NOMO-1 treated with DMSO at 0.1 percent for 48 hours (cell line): ENCODE results near the gene TAF11L13.
"Not testable (repeated sequence)": the region's sequence is repeated elsewhere in the genome, so short reads cannot be mapped to it uniquely, and the experiment has no call there.

ENCODE experiments used
- DNase-seq: peaks from one replicate; lab custom pipeline; 2025; ENCODE audit not compliant: unreplicated experiment; lab: John Stamatoyannopoulos, UW

The TAF11L13 gene

DNA sequence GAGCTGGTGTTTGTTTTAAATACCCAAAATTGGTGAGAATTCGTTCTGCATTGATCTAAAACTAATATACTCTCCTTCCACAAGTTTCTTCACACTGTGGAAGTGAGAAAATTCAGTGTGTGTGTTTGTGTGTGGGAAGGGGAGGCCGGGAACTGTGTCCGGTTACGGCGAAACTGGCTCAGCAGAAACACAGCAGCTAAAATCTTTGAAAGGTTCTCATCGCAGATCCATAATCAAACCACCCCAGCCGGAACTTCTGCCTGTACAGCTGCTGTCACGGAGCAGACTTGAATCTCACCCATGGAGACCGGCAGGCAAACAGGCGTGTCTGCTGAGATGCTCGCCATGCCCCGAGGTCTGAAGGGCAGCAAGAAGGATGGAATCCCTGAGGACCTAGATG, at the start of gene TAF11L13:
TAF11L13 (plus strand) TSS at position 301 of the 400 bp plus-strand sequence.
- DNase-seq, result not testable (repeated sequence)

DNA sequence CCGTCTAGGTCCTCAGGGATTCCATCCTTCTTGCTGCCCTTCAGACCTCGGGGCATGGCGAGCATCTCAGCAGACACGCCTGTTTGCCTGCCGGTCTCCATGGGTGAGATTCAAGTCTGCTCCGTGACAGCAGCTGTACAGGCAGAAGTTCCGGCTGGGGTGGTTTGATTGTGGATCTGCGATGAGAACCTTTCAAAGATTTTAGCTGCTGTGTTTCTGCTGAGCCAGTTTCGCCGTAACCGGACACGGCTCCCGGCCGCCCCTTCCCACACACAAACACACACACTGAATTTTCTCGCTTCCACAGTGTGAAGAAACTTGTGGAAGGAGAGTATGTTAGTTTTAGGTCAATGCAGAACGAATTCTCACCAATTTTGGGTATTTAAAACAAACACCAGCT, 46.2 kb upstream of the TAF11L13 start, which contains the start of gene TAF11L7:
TAF11L7 (minus strand) TSS at position 101 of the 400 bp plus-strand sequence.
- DNase-seq, result not testable (repeated sequence)

DNA sequence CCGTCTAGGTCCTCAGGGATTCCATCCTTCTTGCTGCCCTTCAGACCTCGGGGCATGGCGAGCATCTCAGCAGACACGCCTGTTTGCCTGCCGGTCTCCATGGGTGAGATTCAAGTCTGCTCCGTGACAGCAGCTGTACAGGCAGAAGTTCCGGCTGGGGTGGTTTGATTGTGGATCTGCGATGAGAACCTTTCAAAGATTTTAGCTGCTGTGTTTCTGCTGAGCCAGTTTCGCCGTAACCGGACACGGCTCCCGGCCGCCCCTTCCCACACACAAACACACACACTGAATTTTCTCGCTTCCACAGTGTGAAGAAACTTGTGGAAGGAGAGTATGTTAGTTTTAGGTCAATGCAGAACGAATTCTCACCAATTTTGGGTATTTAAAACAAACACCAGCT, 41.0 kb upstream of the TAF11L13 start, which contains the start of gene TAF11L8:
TAF11L8 (minus strand) TSS at position 101 of the 400 bp plus-strand sequence.
- not testable (repeated sequence) for DNase-seq

DNA sequence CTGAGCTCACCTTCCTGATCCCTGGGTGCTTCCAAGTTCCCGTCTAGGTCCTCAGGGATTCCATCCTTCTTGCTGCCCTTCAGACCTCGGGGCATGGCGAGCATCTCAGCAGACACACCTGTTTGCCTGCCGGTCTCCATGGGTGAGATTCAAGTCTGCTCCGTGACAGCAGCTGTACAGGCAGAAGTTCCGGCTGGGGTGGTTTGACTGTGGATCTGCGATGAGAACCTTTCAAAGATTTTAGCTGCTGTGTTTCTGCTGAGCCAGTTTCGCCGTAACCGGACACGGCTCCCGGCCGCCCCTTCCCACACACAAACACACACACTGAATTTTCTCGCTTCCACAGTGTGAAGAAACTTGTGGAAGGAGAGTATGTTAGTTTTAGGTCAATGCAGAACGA, 37.6 kb upstream of the TAF11L13 start, which contains the start of gene TAF11L9:
TAF11L9 (minus strand) TSS at position 140 of the 400 bp plus-strand sequence.
- not testable (repeated sequence) for DNase-seq

DNA sequence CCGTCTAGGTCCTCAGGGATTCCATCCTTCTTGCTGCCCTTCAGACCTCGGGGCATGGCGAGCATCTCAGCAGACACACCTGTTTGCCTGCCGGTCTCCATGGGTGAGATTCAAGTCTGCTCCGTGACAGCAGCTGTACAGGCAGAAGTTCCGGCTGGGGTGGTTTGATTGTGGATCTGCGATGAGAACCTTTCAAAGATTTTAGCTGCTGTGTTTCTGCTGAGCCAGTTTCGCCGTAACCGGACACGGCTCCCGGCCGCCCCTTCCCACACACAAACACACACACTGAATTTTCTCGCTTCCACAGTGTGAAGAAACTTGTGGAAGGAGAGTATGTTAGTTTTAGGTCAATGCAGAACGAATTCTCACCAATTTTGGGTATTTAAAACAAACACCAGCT, 34.2 kb upstream of the TAF11L13 start, which contains the start of gene TAF11L10:
TAF11L10 (minus strand) TSS at position 101 of the 400 bp plus-strand sequence.
- not testable (repeated sequence) for DNase-seq

DNA sequence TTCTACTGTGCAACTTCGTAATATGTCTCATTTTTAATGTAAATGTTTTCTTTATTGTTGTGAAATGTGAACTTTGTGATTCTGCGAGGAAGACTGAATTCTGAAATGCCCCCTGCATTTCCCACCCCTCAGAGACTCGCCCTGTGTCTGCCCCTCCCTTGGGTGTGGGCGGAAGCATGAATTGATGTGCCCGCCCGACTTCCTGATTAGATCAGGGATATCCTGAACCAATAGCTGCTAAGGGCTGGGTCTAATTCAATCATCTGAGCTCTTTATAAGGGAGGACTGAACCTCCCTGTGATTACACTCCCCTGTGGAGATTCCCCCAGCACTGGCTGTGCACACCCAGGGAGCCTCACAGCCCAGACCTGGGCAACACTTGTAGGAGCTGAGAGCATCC, 28.0 kb upstream of the TAF11L13 start, which contains the start of gene TAF11L11:
TAF11L11 (plus strand) TSS at position 304 of the 400 bp plus-strand sequence.
- DNase-seq, result not testable (repeated sequence)

DNA sequence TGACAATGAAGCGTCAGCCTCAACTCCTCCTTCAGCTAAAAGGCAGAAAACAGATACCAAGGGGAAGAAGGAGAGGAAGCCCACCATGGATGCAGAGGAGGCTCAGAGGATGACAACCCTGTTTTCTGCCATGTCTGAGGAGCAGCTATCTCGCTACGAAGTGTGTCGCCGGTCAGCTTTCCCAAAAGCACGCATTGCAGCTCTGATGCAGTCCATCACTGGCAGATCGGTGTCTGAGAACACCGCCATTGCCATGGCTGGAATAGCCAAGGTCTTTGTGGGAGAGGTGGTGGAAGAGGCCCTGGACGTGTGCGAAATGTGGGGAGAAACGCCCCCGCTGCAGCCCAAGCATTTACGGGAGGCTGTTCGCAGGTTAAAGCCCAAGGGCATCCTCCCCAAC, 26.9 kb upstream of the TAF11L13 start:
- DNase-seq, result no peak

DNA sequence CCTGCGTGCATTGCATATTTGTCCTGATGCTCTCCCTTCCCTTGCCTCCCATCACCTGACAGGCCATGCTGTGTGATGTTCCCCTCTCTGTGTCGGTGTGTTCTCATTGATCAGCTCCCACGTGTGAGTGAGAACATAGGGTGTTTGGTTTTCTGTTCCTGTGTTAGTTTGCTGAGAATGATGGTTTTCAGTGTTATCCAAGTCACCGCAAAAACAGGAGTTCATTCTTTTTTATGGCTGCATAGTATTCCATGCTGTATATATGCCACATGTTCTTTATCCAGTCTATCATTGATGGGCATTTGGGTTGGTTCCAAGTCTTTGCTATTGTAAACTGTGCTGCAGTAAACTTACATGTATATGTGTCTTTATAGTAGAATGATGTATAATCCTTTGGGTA, 24.4 kb upstream of the TAF11L13 start:
- DNase-seq, result not testable (repeated sequence)

DNA sequence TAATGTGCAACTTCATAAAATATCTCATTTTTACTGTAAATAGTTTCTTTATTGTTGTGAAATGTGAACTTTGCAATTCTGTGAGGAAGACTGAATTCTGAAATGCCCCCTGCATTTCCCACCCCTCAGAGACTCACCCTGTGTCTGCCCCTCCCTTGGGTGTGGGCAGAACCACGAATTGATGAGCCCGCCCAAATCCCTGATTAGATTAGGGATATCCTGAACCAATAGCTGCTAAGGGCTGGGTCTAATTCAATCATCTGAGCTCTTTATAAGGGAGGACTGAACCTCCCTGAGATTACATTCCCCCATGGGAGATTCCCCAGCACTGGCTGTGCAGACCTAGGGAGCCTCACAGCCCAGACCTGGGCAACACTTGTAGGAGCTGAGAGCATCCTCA, 21.8 kb upstream of the TAF11L13 start, which contains the start of gene TAF11L12:
TAF11L12 (plus strand) TSS at position 301 of the 400 bp plus-strand sequence.
- not testable (repeated sequence) for DNase-seq

DNA sequence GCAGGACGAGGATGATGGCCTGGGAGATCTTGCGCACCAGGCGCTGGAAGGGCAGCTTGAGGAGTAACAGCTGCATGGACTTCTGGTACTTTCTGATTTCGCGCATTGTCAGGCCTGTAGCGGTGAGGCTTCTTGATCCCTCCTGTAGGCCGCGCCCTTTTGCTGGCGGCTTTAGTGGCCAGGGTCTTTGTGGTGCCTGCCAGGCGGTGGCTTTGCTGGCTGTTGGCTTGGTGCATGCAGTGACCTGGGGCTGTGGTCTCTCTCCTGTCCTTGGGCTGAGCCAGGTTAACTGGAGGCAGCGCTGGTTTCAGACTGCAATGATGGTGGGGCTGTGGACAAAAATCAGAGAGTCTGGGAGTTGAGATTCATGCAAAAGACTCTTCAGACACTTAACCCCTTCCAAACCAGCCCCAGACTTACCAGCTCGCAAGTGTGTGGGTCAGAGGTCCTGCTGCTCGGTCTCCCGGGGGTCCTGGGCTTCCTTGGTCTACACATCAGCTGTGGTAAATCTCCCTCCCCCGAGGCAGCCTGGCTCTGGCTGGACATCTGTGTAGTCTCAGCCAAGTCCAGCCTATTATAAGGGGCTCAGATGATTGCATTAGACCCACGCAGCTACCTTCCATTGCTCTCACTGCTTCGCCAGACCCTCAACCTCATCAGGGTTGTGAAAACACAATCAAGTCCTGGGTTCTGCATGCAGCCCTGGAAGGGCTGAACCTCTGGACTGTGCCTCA, 16.8 kb upstream of the TAF11L13 start:
- DNase-seq, result no peak

DNA sequence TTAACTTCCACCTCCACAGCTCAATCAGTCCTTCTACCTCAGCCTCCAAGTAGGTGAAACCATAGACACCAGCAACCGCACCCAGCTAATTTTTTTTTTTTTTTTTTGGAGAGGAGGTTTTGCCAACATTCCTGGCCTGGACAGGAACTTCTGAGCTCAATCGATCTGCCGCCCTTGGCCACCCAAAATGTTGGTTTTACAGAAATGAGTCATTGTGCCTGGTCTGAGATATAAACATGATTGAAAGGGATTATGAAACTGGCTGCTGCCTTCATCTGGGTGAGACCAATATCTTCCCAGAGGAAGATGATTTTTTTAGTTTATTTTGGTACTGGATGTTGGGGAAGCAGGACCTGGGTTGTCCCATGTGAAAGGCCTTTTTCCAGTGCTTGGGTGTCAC, 12.5 kb upstream of the TAF11L13 start:
- DNase-seq, result no peak

DNA sequence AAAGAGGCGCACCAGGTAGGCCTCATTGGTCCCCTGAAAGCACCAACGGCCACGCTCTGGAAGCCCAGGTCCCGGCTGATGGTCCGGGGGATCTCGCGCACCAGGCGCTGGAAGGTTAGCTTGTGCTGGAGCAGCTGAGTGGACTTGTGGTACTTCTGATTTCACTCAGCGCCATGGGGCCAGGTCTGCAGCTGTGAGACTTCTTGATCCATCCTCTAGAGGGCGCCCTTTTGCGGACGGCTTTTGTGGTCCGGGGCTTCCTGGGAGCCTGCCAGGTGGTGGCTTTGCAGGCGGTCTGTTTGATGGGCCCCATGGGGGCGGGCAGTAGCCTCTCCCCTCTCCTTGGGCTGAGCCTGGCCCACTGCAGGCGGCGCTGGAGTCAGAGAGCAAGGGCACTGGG, 11.3 kb upstream of the TAF11L13 start:
- no peak for DNase-seq

DNA sequence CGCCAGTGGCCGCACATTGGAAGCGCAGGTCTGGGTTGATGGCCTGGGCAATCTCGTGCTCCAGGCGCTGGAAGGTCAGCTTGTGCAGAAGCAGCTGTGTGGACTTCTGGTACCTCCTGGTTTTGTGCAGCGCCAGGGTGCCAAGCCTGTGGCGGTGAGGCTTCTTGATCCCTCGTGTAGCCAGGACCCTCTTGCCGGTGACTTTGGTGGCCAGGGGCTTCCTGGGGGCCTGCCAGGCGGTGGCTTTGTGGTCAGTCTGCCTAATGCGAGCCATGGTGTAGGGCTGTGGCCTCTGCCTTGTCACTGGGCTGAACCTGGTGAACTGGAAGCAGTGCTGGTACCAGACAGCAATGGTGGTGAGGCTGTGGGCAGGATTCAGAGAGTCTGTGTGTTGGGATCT, 6.2 kb upstream of the TAF11L13 start:
- DNase-seq, result no peak

DNA sequence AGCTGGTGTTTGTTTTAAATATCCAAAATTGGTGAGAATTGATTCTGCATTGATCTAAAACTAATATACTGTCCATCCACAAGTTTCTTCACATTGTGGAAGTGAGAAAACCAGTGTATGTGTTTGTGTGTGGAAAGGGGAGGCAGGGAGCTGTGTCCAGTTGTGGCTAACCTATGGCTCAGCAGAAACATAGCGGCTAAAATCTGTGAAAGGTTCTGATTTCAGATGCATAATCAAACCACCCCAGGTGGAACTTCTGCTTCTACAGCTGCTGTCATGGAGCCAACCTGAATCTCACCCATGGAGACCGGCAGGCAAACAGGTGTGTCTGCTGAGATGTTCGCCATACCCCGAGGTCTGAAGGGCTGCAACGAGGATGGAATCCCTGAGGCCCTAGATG, 2.3 kb downstream of the TAF11L13 start, which contains the start of gene TAF11L14:
TAF11L14 (plus strand) TSS at position 301 of the 400 bp plus-strand sequence.
- no peak for DNase-seq

DNA sequence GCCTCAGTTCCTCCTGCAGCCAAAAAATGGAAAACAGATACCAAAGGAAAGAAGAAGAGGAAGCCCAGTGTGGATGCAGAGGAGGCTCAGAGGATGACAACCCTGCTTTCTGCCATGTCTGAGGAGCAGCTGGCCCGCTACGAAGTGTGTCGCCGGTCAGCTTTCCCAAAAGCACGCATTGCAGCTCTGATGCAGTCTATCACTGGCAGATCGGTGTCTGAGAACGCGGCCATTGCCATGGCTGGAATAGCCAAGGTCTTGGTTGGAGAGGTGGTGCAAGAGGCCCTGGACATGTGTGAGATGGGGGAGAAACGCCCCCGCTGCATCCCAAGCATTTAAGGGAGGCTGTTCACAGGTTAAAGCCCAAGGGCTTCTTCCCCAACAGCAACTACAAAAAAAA, 17.3 kb downstream of the TAF11L13 start:
- not testable (repeated sequence) for DNase-seq

DNA sequence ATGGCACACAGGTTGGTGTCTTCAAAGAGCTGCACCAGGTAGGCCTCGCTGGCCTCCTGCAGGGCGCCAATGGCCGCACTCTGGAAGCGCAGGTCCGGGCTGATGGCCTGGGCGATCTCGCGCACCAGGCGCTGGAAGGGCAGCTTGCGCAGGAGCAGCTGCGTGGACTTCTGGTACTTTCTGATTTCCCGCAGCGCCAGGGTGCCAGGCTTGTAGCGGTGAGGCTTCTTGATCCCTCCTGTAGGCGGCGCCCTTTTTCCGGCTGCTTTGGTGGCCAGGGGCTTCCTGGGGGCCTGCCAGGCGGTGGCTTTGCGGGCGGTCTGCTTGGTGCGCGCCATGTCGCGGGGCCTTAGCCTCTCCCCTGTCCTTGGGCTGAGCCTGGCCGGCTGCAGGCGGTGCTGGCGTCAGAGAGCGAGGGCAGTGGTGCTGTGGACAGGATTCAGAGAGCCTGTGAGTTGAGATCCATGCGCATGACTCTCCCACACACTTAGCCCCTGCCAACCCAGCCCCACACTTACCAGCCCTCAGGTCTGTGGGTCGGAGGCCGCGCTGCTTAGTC, 23.4 kb downstream of the TAF11L13 start:
- DNase-seq, result not testable (repeated sequence)

DNA sequence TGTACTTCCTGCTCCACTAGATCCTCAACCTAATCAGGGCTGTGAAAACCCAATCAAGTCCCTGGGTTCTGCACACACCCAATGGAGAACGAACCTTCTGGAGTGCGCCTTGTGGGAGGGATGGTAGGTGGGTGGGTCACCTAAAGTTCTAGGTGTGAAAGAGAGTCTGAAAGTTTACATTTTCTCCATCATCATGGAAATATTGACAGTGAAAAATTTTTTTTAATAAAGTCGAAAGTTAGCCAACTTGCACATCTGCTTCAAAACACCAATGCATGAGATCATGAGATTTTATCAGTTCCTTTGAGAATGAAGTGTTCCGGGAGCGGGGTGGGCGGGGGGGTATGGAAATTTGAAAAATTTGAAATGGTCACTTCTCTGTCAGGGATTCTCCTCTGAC, 24.0 kb downstream of the TAF11L13 start:
- no peak for DNase-seq

DNA sequence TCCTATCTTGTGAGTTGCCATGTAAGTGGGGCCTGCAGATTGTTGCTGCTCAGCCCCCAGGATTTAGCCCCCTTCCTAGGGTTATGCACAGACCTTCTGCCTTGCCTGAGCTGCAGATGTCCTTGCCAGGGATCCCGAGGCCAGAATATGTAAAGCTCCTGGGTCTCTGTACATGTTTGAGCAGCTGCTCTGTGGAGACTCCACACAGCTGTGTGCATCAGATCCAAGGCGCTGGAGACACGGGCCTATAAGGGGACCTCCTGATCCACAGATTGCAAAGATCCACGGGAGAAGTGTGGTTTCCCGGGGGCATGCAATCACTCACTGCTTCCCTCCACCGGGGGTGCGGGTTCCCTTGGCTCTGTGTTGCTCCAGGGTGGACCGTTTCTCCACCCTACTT, 31.3 kb downstream of the TAF11L13 start:
- DNase-seq, result no peak

DNA sequence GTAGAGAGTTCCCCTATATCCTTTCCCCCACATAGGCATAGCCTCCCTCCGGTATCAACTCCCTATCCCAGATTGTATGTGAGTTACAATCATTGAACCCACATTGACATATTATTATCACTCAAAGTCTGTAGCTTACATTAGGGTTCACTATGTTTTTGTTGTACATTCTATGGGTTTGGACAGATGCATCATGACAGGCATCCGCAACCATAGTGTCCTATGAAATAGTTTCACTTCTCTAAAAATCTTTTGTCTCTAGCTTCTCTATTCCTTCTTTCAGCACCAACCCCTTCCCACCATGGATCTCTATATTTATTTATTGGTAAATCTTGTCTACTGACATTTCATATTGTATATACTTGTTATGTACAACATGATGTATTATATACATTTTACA, 33.9 kb downstream of the TAF11L13 start:
- DNase-seq, result peak; percentile 96

DNA sequence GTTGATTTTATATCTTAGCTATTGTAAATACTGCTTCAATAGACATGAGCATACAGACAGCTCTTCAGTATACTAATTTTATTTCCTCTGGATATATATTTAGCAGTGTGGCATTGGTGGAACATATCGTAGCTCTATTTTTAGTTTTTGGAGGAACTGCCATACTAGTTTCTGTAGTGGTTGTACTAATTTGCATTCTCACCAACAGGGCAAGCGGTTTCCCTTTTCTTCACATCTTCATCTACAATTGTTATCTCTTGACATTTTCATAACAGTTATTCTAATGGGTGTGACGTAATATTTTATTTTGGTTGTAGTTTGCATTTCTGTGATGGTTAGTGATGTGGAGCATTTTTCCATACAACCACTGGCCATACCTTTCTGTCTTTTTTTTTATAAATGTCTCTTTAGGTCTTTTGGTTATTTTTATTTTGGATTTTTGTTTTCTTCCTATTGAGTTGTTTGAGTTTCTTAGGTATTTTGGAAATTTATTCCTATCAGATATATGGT, 34.9 kb downstream of the TAF11L13 start:
- DNase-seq, result peak; percentile 63

DNA sequence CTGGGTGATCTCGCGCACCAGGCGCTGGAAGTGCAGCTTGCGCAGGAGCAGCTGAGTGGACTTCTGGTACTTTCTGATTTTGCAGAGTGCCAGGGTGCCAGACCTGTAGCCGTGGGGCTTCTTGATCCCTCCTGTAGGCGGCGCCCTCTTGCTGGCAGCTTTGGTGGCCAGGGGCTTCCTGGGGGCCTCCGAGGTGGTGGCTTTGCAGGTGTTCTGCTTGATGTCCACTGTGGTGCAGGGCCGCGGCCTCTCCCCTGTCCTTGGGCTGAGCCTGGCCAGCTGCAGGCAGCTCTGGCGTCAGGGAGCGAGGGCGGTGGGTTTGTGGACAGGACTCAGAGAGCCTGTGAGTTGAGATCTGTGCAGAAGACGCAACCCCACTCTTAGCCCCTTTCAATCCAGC, 38.5 kb downstream of the TAF11L13 start:
- no peak for DNase-seq
